ENCODE measurements around the gene HMX3.
A peak's percentile ranks its signal among the peaks of the same experiment; 100 is the strongest.

HMX3 gene

DNA sequence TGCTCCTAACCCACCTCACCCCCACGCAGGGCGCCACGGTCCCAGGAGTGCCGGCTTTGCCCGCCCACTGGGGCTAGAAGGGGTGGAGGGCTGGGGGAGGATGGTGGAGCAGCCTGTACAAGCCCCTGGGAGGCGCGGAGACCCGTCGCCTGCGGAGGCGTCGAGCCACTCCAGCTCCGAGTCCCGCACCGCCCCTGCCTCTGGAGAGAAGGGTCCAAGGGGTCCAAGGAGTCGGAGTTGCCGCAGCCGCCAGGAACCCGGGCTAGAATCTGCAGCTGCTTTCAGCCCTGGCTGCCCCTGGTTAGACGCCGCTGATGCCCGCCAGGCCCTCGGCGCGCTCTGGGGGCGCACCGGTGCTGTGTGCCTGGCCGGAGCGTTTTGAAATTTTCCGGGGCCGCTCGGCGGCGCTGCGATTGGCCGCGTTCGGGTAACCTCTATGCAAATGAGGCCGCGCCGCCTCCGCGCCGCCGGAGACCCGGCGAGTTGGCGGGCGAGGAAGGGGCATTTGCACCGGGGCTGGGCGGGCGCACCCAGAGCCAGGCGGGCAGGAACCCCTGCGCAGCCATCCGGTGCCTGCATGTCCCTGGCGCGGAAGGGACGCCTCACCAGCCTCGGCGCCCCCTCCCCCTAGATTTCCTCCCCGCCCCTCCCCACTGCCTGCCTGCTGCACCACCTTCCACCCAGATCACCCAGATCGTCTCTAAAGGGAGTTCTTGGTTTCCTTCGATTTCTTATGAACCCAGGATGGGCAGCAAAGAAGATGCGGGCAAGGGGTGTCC, 12.1 kb downstream of the HMX3 start, which contains the start of gene HMX2:
Gene HMX2, plus strand, starts transcription at position 502 of the 779 bp plus-strand sequence. Its CDS starts 243 bp downstream, at position 745.
- DNase-seq (ENCODE audit: low read depth in 2 of 2) = no peak

DNA sequence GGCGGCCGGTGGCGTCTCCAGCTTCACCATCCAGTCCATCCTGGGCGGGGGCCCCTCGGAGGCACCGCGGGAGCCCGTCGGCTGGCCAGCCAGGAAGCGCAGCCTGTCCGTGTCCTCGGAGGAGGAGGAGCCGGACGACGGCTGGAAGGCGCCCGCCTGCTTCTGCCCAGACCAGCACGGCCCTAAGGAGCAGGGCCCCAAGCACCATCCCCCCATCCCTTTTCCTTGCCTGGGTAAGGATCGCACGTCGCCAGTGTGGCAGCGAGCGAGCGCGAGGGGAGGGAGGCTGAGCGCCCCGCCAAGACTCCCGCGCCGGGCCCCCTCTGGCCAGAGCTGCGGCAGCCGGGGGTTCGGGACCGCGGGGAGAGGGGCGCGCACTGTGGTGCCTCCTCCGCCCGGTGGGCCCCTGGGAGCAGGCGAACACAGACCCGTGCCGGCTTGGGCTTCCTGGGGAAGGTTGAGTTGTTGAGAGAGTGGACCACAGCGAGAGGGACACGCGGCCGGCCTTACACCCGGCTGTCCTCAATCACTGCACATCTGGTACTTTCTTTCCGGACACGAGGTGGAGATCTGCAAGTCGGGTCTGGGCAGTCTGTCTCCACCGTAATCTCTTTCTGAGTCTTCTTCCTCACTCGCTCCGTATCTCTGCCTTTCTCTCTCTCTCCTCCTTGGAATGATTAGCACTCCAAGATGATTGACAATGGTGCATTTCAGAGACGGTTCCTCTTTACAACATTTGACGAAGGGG, 12.8 kb downstream of the HMX3 start:
- DNase-seq (ENCODE audit: low read depth in 2 of 2) = no peak

DNA sequence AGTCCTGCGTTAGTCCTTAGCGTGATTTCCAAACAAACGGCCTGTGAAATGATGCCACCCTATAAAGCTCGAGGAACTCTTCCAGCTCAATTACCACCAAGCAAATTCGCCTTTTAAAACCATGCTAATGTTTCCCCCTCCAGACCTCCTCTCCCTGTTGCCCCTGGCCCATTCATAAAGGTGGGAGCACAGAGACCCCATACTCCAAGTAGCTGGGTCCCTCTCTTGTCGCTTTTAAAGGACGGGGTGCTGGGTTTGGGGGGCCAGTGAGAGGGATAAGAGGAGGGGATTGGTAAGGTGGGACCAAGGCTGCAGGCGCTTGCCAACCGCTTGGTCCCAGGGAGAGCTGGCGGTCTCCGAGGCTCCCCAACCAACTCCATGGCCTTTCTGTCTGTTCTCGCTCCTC, 13.4 kb downstream of the HMX3 start:
- no peak for DNase-seq (ENCODE audit: low read depth in 2 of 2)

DNA sequence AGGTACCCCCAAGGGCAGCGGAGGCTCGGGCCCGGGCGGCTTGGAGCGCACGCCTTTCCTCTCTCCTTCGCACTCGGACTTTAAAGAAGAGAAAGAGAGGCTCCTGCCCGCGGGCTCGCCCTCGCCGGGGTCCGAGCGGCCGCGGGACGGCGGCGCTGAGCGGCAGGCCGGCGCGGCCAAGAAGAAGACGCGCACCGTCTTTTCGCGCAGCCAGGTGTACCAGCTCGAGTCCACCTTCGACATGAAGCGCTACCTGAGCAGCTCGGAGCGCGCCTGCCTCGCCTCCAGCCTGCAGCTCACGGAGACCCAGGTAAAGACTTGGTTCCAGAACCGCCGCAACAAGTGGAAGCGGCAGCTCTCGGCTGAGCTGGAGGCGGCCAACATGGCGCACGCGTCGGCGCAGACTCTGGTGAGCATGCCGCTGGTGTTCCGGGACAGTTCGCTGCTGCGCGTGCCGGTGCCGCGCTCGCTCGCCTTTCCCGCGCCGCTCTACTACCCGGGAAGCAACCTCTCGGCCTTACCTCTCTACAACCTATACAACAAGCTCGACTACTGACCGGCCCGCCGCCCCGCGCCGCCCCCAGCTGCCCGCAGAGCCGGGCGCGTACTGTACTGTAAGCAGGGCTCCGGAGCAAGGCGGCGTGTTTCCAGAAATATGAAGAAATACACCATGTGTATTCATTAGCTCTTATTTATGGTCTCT, 13.9 kb downstream of the HMX3 start:
- DNase-seq (ENCODE audit: low read depth in 2 of 2) = no peak

DNA sequence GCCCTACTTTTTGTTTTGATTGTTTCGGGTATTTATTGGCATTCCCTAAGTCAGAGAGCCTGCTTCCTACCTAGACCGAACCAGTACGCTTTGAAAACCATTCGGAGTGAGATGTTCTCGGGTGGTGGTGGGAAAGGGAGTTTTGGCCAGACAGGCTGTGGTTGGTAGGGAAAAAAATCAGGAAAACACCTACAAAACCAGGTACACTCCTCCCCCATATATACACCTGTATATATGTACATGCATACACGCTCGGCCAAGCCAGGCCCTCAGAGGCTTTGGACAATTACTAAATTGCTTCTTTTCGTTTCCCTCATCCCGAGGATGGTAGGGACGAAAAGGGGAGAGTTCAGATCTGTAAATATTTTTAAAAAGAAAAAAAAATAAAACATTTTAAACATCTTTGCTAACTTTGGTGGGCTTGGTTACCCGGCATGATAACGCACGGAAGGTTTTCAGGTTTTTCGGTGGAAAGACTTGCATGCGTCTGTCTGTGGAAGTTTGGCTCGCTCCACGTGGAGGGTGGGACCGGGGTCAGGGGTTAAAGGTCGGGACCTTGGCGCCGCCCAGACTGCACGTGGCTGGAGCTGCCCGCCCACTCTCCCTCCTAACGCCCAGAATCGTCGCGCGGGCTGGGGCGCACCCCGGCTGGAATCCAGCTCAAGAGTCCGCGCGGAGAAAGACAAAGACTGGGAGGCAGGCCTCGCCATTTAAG, 14.7 kb downstream of the HMX3 start:
- DNase-seq (ENCODE audit: low read depth in 2 of 2) = no peak

DNA sequence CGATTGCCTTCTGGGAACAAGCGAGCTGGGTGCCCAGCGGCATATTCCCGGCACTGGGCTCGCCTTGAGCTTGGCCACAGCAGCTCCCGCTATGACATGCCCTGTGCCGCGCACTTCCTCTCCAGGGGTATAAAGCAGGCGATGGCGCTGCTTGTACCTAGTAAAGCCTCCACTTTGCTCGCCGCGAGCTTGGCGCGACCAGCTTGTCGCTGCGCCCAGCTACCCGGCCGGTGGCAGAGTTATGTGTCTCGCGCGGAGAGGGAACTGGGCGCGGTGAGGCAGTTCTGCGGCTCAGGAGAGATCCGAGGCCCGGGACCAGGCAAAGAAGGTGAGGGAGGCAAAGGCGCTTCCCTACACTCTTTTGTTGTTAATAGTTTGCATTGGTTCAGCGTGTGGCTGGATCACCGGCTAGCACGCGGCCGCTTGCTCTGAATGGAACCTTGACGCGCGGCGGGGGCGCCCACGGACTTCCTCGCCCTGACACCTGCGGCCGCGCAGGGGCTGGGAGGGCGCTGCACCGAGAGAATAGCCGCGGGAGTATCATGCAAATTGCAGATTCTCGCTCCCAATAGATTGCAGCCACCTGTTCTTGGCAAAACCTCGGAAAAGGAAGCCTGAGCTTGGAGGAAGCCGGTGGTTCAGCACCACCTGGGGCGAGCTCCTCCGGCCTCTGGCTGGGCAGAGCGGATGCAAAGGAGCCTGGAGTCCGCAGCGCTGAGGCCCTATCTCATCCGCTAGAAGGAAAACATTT, 15.4 kb downstream of the HMX3 start:
- no peak for DNase-seq (ENCODE audit: low read depth in 2 of 2)

DNA sequence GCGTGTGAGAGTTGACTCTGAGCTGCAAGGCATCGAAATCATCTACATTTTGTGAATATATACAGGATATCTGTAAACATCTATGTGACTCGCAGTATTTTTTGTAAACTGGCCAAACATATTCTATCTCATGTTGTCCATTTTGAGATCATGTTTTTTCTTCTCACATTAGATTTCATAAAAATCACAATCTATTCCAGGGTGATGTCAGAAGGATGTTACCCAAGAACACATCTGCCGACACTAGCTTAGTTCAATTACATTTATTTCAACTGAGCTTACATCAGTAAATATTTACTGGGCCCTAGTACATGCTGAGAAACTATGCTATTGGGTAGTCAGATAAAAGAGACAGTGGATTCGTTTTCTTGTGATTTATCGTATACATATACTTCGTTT, 16.0 kb downstream of the HMX3 start:
- DNase-seq (ENCODE audit: low read depth in 2 of 2) = no peak

DNA sequence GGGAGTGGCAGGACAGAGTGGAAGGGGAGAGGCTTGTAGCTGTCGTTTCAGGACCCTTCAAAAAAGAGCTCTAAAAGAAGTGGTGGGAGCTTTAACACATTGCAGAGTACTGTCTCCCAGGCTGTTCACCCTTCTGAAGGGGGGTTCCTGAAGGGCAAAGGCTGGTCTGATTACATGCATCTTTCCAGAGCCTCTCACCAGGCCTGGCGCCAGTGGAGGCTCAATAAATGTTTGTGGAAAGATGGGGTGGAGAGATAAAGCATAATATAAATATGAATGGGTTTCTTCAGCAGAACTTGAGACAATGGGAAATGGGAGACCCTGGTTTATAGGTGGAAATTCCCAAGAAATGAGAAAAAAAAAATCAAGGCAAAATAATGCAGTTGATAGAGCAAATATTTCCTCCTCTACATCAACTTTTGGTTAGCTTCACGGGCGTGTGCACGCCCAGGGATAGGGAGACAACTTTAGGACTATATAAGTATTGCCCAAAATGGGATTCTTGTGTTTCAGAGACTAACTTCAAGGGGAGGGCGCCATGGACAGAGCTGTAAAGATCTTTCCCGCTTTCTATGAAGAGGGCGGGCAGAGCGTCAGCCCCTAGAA, 17.8 kb downstream of the HMX3 start:
- no peak for DNase-seq (ENCODE audit: low read depth in 2 of 2)

DNA sequence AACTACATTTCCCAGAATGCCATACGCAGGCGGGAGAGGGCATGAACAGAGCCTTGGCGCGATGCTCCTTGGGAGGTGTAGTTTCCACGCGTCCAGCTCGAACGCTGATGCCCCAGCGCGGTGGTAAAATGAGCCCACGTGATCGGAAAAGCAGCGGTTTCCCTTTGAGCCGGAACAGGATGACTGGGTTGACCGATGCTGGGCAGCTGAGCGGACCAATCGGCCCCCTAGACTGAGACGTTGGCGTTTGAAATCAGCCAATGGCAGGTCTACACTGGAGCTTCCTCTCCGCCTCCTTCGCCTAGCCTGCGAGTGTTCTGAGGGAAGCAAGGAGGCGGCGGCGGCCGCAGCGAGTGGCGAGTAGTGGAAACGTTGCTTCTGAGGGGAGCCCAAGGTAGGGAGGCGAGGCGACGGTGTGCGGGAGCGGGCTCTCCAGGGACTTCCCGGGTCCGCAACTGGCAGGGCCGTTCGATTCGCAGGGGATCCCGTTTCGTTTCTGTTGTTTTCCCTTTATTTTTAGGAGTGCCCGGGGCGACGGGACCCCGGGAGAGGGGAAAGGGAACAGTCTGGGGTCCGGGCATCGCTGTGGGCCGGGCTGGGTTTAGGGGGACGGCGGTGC, 18.4 kb downstream of the HMX3 start, which contains the start of gene BUB3:
Gene BUB3, plus strand, starts transcription at position 311 of the 619 bp plus-strand sequence. CDS start 516 bp downstream, outside the sequence.
- DNase-seq (ENCODE audit: low read depth in 2 of 2) = peak; percentile 89 to 92

DNA sequence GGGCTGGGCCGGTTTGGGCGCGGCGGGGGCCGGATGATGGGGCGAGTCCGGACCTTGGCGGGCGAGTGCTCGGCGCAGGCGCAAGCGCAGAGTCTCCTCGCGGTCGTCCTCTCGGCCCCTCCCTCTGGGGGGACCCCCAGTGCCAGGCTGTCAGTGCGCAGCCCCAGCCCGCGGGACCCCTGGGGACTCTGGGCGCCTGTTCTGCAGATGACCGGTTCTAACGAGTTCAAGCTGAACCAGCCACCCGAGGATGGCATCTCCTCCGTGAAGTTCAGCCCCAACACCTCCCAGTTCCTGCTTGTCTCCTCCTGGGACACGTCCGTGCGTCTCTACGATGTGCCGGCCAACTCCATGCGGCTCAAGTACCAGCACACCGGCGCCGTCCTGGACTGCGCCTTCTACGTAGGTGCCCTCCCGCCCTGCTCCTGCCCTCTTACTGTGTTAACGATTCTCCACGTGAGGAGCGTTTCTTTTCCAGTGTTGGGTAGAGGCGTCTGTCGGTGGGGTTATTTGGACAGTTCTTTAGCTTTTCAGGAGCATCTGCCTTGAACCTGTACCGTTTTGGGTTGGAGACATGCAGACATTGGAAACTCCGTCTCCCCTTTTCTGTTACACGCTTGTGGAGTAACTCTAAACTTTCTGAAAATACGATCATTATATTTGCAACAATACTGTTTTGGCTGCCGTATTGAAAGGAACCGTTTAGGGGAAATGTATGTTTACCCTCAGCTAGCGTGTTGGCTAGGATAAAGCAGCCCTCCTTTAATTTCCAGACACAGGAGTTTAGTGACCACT, 19.1 kb downstream of the HMX3 start:
- DNase-seq (ENCODE audit: low read depth in 2 of 2) = no peak

DNA sequence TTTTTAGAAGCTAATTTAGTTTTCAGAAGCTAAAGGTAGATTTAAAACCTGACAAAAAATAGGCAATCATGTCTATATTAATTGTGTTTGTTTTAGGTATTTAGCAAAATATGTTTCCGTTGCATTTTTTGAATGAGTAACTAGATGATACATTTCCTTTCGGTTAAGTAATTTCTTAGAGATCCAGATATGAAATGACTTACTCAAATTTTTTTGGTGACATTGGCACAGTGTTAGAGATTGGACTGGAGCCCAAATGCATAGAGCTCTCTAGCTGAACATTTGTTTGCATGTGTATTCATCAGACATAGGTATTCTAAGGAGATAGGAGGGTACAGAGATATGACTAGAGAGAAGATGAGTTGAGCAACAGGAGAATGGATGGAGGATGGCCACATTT, 20.3 kb downstream of the HMX3 start:
- no peak for DNase-seq (ENCODE audit: low read depth in 2 of 2)

DNA sequence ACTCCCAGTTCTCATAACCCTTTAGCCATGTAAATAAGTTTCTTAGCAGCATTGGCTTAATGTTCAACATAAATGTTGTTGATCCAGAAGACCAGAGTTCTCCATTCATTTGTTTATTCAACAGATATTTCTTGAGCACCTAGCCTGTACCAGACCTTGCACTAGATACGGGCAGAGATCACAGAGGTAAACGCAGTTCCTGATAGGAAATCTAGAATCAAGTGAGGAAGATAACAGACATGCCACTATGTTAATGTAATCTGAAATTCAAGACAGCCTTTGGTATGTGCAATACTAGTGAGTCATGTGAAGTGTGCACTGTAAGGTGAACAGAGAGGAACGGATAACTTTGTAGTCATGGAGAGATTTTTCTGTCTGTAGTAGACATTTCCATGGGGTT, 21.4 kb downstream of the HMX3 start:
- no peak for DNase-seq (ENCODE audit: low read depth in 2 of 2)

DNA sequence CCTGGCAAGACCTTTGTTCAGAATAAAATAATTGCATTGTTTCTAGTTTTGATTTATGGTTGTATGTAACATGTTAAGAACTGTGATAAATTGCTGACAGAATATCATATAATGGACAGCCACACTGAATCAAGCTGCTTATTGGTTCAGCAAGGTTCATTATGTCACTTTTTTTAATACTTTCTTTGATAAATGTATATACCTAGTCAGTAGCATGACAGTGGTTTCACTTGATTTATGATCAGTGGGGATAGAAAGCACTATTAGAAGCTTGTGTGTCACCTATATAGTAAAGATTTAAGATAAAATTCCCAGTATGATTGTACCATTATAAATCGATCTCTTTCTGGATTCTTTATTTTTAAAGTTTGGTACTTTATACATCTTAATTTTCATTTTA, 22.9 kb downstream of the HMX3 start:
- no peak for DNase-seq (ENCODE audit: low read depth in 2 of 2)

DNA sequence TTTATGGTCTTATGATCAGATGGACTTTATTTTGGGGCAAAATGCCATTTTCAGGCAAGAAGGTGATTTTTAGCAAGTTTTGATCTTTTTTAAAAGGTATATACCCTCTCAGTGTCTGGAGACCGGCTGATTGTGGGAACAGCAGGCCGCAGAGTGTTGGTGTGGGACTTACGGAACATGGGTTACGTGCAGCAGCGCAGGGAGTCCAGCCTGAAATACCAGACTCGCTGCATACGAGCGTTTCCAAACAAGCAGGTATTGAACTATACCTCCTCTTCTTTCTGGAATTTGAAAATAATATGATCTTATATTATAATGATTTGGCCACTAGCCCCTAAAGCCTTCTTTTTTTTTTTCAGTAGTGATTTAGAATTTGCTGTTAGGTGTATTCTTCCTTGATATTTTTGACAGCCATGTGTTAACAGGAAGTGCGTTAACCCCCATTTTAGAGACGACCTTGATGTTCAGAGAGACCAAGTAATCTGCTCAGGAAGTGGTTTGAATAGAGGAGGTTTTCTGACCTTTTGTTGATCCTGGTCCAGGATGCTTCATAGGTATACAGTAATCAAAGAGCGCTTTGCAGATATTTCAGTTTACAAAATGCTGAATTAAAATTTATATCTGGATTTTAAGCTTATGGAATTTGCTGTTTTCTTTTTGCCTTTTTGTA, 24.7 kb downstream of the HMX3 start:
- no peak for DNase-seq (ENCODE audit: low read depth in 2 of 2)

DNA sequence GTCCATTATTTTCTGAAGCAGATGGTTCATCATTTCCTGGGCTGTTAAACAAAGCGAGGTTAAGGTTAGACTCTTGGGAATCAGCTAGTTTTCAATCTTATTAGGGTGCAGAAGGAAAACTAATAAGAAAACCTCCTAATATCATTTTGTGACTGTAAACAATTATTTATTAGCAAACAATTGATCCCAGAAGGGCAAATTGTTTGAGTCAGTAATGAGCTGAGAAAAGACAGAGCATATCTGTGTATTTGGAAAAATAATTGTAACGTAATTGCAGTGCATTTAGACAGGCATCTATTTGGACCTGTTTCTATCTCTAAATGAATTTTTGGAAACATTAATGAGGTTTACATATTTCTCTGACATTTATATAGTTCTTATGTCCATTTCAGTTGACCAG, 28.5 kb downstream of the HMX3 start:
- no peak for DNase-seq (ENCODE audit: low read depth in 2 of 2)

DNA sequence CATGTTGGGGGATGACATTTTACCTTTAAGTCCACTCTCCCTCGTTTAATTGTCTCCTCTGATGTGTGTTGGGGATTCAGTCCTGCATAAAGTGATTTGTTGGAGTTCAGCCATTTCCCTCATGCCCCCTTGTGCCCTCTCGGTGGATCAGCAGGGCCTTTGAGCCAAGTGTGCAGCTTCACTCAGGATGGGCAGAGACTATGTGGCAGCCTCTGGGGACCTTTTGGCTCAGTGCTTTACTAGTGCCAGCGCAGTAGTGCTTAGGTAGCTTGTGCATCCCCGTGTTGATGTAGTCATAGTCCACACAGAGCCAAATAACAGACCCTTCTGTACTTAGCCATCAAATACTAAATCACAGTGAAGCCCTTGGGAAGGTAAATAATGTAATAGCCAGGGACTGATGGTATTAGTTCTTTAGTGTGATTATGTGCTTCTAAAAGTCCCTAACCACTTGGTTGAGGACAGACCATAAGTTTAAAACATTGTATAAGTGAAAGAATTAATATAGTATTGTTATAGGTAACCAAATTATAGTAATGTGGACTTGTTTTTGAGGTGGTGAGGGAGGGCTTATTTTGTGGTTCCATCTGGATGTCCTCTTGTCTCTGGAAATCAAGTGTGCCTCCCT, 29.8 kb downstream of the HMX3 start:
- DNase-seq (ENCODE audit: low read depth in 2 of 2) = no peak

DNA sequence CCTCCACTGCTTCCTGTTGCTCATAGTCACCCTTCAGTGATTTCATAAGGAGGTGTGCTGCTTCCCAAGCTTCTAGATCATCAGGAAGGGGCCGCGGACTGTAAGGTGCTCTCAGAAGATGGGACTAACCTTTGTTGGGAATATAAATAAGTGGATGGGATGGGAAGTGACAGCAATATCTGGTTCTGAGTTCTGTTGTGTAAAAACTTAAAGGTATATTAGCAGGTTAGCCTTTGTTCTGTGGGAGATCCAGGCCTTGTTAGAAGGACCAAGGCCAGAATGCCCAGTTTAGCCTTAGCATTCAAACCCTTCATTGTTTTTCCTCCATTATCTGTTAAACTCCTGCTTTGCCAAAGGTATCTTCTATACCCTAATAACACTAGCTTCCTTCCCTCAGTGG, 30.8 kb downstream of the HMX3 start:
- DNase-seq (ENCODE audit: low read depth in 2 of 2) = no peak

DNA sequence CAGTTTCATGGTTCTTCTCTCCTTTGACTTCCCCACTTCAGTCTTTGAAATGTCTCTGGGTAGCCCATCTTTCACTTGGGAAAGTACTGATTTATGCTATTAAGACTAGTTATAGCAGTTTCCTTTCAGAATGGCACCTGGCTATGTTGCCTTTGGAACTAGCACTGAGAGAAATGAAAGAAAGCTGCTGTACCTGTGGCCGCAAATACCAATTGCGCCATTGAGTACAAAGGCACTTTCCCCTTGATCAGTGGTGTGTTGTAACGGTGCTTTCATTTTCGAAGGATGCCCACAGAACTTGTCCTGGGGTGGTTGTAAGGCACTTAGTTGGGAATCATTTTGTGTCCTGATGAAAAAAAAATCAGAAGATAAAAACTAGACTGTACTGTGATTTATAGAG, 35.2 kb downstream of the HMX3 start:
- DNase-seq (ENCODE audit: low read depth in 2 of 2) = no peak

Data from activated CD8-positive, alpha-beta memory T cell treated with anti-CD3 and anti-CD28 coated beads for 4 hours (primary cell).